GM12875 (cell line): Measurements from ENCODE around the gene ST14.
"Not testable (repeated sequence)": the region's sequence is repeated elsewhere in the genome, so short reads cannot be mapped to it uniquely, and the experiment has no call there.

Experiments
- H3K4me3 ChIP-seq: one replicate; pipeline ENCODE4 v1.5.1; 2011; ENCODE audit warnings: low read depth, low read length, control low read depth
- TF ChIP-seq, protein P1 (sequence below): IDR thresholded peaks from 2 replicates; pipeline ENCODE4 v1.5.1; 2011; ENCODE audit warnings: low read depth, mild to moderate bottlenecking, control low read depth, inconsistent platforms, low read length, moderate library complexity, borderline replicate concordance; ENCODE audit not compliant: insufficient read depth

The ST14 gene

DNA sequence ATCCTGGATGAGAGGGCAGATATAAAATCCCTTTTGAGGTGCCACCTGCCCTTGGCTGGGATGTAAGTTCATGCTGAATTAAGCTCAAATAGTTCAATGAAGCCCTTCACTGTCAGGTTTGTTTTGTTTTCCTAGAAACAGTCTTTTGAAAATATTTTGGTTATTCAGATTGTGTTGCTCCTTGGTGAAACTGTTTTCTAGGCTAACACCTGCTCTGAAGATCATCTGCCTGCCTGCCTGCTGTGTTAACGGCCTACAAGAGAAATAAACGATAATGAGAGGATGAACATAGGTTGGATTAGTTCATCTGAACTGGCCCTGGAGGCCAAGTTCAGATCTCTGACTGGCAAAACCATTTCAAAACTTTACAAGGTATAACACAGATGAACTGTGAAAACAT is 87.7 kb downstream of the ST14 start:
- H3K4me3 ChIP-seq: no peak overlapping the region
- TF ChIP-seq, protein P1, sequence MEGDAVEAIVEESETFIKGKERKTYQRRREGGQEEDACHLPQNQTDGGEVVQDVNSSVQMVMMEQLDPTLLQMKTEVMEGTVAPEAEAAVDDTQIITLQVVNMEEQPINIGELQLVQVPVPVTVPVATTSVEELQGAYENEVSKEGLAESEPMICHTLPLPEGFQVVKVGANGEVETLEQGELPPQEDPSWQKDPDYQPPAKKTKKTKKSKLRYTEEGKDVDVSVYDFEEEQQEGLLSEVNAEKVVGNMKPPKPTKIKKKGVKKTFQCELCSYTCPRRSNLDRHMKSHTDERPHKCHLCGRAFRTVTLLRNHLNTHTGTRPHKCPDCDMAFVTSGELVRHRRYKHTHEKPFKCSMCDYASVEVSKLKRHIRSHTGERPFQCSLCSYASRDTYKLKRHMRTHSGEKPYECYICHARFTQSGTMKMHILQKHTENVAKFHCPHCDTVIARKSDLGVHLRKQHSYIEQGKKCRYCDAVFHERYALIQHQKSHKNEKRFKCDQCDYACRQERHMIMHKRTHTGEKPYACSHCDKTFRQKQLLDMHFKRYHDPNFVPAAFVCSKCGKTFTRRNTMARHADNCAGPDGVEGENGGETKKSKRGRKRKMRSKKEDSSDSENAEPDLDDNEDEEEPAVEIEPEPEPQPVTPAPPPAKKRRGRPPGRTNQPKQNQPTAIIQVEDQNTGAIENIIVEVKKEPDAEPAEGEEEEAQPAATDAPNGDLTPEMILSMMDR: no peak

GRCh38 chr11:130249371-130249770 is 89.8 kb downstream of the ST14 start:
- TF ChIP-seq, protein P1: no peak

DNA sequence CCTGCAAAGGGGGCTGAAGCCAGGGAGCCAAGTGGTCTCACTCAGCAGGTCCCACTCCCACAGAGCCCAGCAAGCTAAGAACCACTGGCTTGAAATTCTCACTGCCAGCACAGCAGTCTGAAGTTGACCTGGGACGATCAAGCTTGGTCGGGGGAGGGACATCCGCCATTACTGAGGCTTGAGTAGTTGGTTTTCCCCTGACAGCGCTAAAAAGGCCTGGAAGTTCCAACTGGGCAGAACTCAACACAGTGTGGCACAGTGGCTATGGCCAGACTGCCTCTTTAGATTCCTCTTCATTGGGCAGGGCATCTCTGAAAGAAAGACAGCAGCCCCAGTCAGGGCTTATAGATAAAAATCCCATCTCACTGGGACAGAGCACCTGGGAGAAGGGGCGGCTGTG is 90.3 kb downstream of the ST14 start:
- H3K4me3 ChIP-seq: not testable (repeated sequence)

More at GRCh38 chr11:130249371-130249770, 89.8 kb downstream of the ST14 start:
- no peak overlapping the region for H3K4me3 ChIP-seq

DNA sequence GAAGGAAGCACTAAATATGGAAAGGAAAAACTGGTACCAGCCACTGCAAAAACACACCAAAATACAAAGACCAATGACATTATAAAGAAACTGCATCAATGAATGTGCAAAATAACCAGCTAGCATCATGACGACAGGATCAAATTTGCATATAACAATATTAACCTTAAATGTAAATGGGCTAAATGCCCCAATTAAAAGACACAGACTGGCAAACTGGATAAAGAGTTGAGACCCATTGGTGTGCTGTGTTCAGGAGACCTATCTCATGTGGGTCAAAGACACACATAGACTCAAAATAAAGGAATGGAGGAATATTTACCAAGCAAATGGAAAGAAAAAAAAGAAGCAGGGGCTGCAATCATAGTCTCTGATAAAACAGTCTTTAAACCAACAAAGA is 92.2 kb downstream of the ST14 start:
- H3K4me3 ChIP-seq: not testable (repeated sequence)
